Neural cell (in vitro differentiated cells): ENCODE measurements around the gene MGAT4A. TPM values are rescaled to one million over a fixed set of nuclear protein-coding genes. Genes with fewer than 3 reads are reported as not detected.

Source experiments
- H2AFZ ChIP-seq: fragments of 200-600, 300-800 bp; sonication (generic), shearing (Covaris generic); 2 replicates; pipeline ENCODE4 v1.6.0; 2014; ENCODE audit warnings: low read depth, mild to moderate bottlenecking, antibody characterized with exemption, low read length, moderate library complexity
- H3F3A ChIP-seq: fragments of 200-600 bp; shearing (Covaris generic); 2 replicates; pipeline ENCODE4 v1.6.1; 2016; ENCODE audit warnings: mild to moderate bottlenecking, moderate library complexity, mixed read lengths, antibody characterized with exemption, low read length; ENCODE audit not compliant: insufficient read depth, poor library complexity, severe bottlenecking
- H3K27ac ChIP-seq: fragments of 200-600, 300-800 bp; sonication (generic), shearing (Covaris generic); 2 replicates; pipeline ENCODE4 v1.5.1; 2014; ENCODE audit warnings: mild to moderate bottlenecking, low read length, moderate library complexity
- H3K27me3 ChIP-seq: fragments of 300-800, 200-600 bp; sonication (generic), shearing (Covaris generic); 2 replicates; pipeline ENCODE4 v1.6.0; 2014; ENCODE audit warnings: mild to moderate bottlenecking, low read depth, low read length, moderate library complexity; ENCODE audit not compliant: insufficient read depth
- H3K36me3 ChIP-seq: fragments of 300-800, 200-600 bp; sonication (generic), shearing (Covaris generic); 2 replicates; pipeline ENCODE4 v1.5.1; 2014; ENCODE audit warnings: mild to moderate bottlenecking, antibody characterized with exemption, low read length, moderate library complexity; ENCODE audit not compliant: insufficient read depth
- H3K4me2 ChIP-seq: fragments of 300-800, 200-600 bp; sonication (generic), shearing (Covaris generic); 2 replicates; pipeline ENCODE4 v1.6.0; 2014; ENCODE audit warnings: mild to moderate bottlenecking, low read length
- H3K4me3 ChIP-seq: fragments of 300-800, 200-600 bp; sonication (generic), shearing (Covaris generic); 2 replicates; pipeline ENCODE4 v1.5.1; 2014; ENCODE audit warnings: mild to moderate bottlenecking, low read length, moderate library complexity
- H3K79me2 ChIP-seq: fragments of 200-600 bp; shearing (Covaris generic); replicated peaks from 2 replicates; pipeline ENCODE4 v1.6.0; 2014; ENCODE audit warnings: mild to moderate bottlenecking, low read length, moderate library complexity; ENCODE audit not compliant: insufficient read depth
- H3K9ac ChIP-seq: fragments of 300-800, 200-600 bp; sonication (generic), shearing (Covaris generic); 2 replicates; pipeline ENCODE4 v1.6.1; 2016; ENCODE audit warnings: mild to moderate bottlenecking, low read length, mixed read lengths
- H3K9me2 ChIP-seq: fragments of 200-600 bp; shearing (Covaris generic); 2 replicates; pipeline ENCODE4 v1.6.1; 2016; ENCODE audit warnings: mild to moderate bottlenecking, low read length, mixed read lengths; ENCODE audit not compliant: insufficient read depth
- H3K9me3 ChIP-seq: fragments of 200-600, 300-800 bp; sonication (generic), shearing (Covaris generic); 2 replicates; pipeline ENCODE4 v1.6.1; 2016; ENCODE audit warnings: mild to moderate bottlenecking, mixed run types, low read length, moderate library complexity, mixed read lengths
- H4K20me1 ChIP-seq: fragments of 200-600 bp; shearing (Covaris generic); 2 replicates; pipeline ENCODE4 v1.6.1; 2016; ENCODE audit warnings: mild to moderate bottlenecking, mixed run types; ENCODE audit not compliant: insufficient read depth
- CTCF ChIP-seq: fragments of 450-650 bp; IDR thresholded peaks from 2 replicates; pipeline ENCODE4 v1.5.1; 2014; ENCODE audit warnings: antibody characterized with exemption, mild to moderate bottlenecking, moderate library complexity; ENCODE audit not compliant: poor library complexity, severe bottlenecking
- EP300 ChIP-seq: fragments of 450-650 bp; conservative IDR thresholded peaks from 2 replicates; pipeline ENCODE4 v1.6.1; 2014; ENCODE audit warnings: antibody characterized with exemption, mild to moderate bottlenecking, moderate library complexity; ENCODE audit not compliant: poor library complexity, severe bottlenecking
- EZH2 ChIP-seq: fragments of 200-600, 300-800 bp; shearing (Covaris generic), sonication (generic); IDR thresholded peaks from 2 replicates; pipeline ENCODE4 v1.6.1; 2014; ENCODE audit warnings: antibody characterized with exemption, low read length, borderline replicate concordance, mild to moderate bottlenecking; ENCODE audit not compliant: insufficient read depth, poor library complexity, severe bottlenecking
- MXI1 ChIP-seq: fragments of 450-650 bp; conservative IDR thresholded peaks from 2 replicates; pipeline ENCODE4 v1.6.1; 2014; ENCODE audit warnings: antibody characterized with exemption, mild to moderate bottlenecking; ENCODE audit not compliant: poor library complexity, severe bottlenecking
- POLR2AphosphoS5 ChIP-seq: IDR thresholded peaks from 2 replicates; pipeline ENCODE4 v1.6.1; 2012
- RAD21 ChIP-seq: fragments of 450-650 bp; conservative IDR thresholded peaks from 2 replicates; pipeline ENCODE4 v1.6.1; 2014; ENCODE audit warnings: antibody characterized with exemption, mild to moderate bottlenecking, moderate library complexity
- REST ChIP-seq: IDR thresholded peaks from 2 replicates; pipeline ENCODE4 v1.6.1; 2012; ENCODE audit warnings: borderline replicate concordance
- SMC3 ChIP-seq: fragments of 450-650 bp; conservative IDR thresholded peaks from 2 replicates; pipeline ENCODE4 v1.6.1; 2014; ENCODE audit warnings: antibody characterized with exemption, mild to moderate bottlenecking, moderate library complexity; ENCODE audit not compliant: poor library complexity
- TAF1 ChIP-seq: IDR thresholded peaks from 2 replicates; pipeline ENCODE4 v1.6.1; 2012; ENCODE audit warnings: low read depth
- polyA plus RNA-seq: library from polyadenylated mRNA; depleted of rRNA; stranded (reverse); fragments of >200 nt; gene quantifications from 2 replicates; pipeline ENCODE4 v1.2.3, GENCODE V29; 2014

The MGAT4A gene
- polyA plus RNA-seq, 1 donor from 2014 or later = 54.8 TPM

GRCh38 chr2:98726205-98726604 is 4.7 kb downstream of the MGAT4A start:
- Histone ChIP-seq H3K27me3 (no peaks in the 10 kb centered on the region), H3K9me3 (no peaks in the 10 kb centered on the region), H3K79me2 (peaks cover 32% of the 10 kb centered on the region), H3K27ac (no peak overlapping the region), H3K36me3 (peaks cover 4% of the 10 kb centered on the region), H4K20me1 (no peaks in the 10 kb centered on the region), H2AFZ (no peak overlapping the region), H3K4me2 (no peak overlapping the region), H3F3A (no peaks in the 10 kb centered on the region), H3K9ac (no peak overlapping the region), H3K4me3 (no peak overlapping the region), H3K9me2 (no peaks in the 10 kb centered on the region)
- TF ChIP-seq REST (no peak), MXI1 (no peak), TAF1 (no peak), CTCF (no peak), POLR2AphosphoS5 (no peak), RAD21 (no peak), EZH2 (no peak), EP300 (no peak), SMC3 (no peak)

GRCh38 chr2:98720286-98720685 is 10.6 kb downstream of the MGAT4A start:
- Histone ChIP-seq H3K9me2 (no peaks in the 10 kb centered on the region), H3F3A (no peaks in the 10 kb centered on the region), H2AFZ (no peak overlapping the region), H3K27ac (no peak overlapping the region), H3K4me3 (no peak overlapping the region), H3K27me3 (no peaks in the 10 kb centered on the region), H3K36me3 (peaks cover 4% of the 10 kb centered on the region), H4K20me1 (no peaks in the 10 kb centered on the region), H3K9me3 (no peaks in the 10 kb centered on the region), H3K4me2 (no peak overlapping the region), H3K79me2 (no peaks in the 10 kb centered on the region), H3K9ac (no peak overlapping the region)
- TF ChIP-seq CTCF (no peak), SMC3 (no peak), REST (no peak), POLR2AphosphoS5 (no peak), EZH2 (no peak), TAF1 (no peak), MXI1 (no peak)
